ENCODE measurements around the gene UGT1A6.

The UGT1A6 gene

DNA sequence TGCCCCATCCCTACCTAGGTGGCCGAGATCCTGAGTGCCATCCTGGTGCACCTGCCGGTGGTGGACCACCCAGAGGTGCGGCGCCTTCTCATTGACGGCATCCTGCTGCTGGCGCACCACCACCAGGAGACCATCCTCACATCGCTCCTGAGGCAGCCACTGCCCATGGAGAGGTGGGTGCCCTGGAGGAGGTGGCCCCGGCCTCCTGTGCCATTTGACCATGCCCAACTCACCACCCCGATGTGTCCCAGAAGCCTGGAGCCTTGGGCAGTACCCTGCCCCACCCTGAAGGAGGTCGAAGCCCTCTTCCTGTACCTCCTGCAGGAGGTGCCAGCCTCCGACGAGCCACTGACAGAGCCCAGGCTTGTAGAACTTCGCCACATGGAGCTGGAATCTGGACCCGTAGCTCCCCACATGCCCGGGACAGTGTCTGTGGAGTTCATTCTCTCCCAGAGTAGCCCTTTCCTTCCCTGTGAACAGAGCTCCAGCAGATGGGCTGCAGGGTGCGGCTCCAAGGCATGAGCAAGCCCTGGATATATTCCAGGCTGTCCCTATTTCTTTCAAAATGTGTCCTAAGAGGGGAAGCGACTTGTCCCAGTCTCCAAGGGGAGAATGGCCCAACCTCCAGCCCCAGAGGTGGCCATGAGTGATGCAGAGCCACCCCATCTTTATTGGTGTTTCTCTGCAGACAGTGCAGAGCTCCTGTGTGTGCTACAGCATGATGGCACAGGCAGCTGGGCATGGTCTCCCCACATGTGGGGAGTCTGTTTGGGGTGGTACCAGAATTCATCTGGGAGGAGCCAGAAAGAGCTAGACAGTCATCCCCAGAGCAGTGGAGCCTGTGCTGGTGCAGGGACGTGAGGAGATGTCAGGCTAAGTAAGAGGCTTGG, 127.4 kb downstream of the UGT1A6 start:
- no peak for DNase-seq (ENCODE audit: low read depth)

DNA sequence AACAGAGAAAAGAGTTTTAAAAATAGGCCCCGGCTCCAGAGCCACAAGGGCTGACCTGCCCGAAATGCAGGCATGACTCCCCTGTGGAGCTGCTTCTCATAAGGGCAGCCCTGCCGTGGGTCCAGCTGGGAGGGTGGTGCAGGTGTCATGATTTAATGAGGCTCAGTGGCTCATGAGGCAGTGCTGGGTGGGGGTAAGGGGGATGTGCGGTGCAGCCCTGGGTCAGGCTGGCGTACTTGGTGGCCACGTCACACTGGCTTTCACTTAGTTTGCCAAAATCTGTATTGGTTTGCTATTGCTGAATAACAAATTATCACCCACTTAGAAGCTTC, 128.1 kb downstream of the UGT1A6 start:
- no peak for DNase-seq (ENCODE audit: low read depth)

DNA sequence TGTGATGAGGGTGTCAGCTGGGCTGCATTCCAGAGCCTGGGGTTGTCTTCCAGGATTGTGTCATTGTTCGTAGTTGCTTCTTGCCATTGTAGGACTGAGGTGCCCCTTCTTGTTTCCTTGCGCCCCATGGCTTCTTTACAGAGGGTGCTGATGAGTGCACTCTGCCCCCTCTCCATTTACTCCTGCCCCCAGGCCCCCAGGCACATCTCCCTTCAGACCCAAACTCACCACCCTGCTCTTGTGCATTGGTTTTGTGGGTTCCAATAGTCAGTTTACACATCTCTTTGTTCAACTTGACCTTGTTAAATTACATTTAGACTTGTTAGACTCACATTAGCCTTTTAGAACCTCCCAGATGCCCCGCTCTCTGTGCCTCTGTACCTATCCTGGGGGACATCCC, 128.5 kb downstream of the UGT1A6 start:
- DNase-seq (ENCODE audit: low read depth), result no peak

DNA sequence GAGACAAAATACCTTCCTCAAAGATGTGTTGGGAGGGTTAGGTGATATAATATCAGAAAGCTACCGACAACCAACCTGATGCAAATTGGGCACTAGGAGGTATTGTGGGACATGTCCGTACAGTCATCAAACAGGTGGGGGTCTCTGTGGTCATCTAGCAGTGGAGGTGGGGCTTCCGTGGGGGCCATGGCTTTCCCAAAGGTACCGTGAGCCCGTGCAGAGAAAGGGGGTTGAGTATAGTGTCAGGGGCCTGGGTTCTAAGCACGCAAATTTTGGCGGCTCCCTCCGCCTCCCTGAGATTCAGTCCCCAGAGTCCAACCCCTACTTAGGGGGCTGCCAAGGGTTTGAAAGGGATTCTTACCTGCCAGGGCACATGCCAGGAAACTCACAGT, 129.0 kb downstream of the UGT1A6 start:
- no peak for DNase-seq (ENCODE audit: low read depth)

DNA sequence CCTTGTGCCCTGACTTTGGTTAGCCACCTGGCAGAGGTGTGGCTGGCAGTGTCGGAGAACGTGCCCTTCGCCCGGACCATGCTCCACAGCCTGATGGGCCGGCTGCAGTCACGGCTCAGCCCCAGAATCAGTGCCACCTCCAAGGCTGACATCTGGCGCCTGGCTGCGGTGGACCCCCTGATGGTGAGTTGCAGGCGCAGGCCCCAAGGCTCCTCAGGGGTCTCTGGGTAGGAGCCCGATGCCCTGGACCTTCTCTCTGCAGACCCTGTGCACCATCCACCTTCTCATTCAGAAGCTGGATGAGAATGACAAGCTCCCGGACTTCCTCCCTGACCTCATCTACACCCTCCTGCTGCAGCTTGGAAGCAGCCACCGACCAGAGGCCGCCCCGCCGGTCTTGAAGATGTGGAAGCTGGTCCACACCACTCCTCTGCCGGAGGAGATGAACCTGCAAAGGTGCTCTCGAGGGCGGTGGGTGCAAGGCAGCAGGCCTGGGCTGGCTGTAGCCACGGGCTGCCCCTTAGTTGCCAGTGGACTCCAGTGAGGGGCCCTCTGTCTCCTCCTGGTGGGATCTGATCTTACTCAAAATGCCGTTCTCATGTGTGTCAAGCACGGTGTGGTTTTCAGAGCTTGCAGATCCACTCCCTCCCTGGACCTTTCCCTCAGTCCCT, 129.5 kb downstream of the UGT1A6 start:
- no peak for DNase-seq (ENCODE audit: low read depth)

Data from activated T-cell treated with anti-CD3 and anti-CD28 coated beads for 1 hour (primary cell).